Fibroblast of mammary gland (primary cell): Measurements from ENCODE around the gene CEP112.

ENCODE experiments used
- DNase-seq: peaks from one replicate; pipeline ENCODE4 v3.0.0-alpha.2; 2010; ENCODE audit warnings: low read depth
- H3K4me3 ChIP-seq: 2 replicates; pipeline ENCODE4 v1.5.1; 2011; ENCODE audit warnings: low read depth, mild to moderate bottlenecking, low read length, moderate library complexity; ENCODE audit not compliant: control insufficient read depth
- TF ChIP-seq, protein P1 (sequence below): conservative IDR thresholded peaks from 2 replicates; pipeline ENCODE4 v1.5.1; 2011; ENCODE audit warnings: low read depth, low read length, inconsistent platforms; ENCODE audit not compliant: control insufficient read depth, insufficient read depth

The CEP112 gene

DNA sequence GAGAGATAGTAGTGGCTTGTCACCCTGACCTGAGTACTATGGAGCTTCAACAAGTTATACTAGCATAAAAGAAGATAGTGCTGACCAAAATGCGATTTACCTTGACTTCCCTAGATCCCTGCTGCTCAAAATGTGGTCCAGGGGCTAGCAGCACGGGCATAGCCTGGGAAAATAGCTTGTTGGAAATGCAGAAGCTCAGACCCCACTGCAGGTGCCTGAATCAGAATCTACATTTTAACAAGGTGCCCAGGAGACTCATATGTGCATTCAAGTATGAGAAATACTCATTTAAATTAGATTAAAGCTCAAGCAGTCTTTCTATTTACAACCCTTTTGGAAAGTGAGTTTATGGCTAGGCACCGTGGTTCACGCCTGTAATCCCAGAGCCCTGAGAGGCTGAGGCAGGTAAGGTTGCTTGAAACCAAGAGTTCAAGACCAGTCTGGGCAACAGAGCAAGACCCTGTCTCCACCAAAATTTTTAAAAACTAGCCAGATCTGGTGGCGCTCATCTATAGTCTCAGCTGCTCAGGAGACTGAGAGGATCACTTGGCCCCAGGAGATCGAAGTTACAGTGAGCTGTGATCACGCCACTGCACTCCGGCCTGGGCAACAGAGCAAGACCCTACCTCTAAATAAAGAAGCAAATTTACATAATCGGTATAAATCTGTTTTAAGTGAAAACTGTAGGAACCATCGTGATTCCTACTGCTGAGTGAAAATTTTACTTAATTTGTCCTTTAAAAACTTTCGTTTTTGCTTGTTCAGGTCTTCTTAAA lies 30.0 kb upstream of the CEP112 start:
- no peak for DNase-seq
- TF ChIP-seq, protein P1, sequence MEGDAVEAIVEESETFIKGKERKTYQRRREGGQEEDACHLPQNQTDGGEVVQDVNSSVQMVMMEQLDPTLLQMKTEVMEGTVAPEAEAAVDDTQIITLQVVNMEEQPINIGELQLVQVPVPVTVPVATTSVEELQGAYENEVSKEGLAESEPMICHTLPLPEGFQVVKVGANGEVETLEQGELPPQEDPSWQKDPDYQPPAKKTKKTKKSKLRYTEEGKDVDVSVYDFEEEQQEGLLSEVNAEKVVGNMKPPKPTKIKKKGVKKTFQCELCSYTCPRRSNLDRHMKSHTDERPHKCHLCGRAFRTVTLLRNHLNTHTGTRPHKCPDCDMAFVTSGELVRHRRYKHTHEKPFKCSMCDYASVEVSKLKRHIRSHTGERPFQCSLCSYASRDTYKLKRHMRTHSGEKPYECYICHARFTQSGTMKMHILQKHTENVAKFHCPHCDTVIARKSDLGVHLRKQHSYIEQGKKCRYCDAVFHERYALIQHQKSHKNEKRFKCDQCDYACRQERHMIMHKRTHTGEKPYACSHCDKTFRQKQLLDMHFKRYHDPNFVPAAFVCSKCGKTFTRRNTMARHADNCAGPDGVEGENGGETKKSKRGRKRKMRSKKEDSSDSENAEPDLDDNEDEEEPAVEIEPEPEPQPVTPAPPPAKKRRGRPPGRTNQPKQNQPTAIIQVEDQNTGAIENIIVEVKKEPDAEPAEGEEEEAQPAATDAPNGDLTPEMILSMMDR: no peak
- no peak overlapping the region for H3K4me3 ChIP-seq

DNA sequence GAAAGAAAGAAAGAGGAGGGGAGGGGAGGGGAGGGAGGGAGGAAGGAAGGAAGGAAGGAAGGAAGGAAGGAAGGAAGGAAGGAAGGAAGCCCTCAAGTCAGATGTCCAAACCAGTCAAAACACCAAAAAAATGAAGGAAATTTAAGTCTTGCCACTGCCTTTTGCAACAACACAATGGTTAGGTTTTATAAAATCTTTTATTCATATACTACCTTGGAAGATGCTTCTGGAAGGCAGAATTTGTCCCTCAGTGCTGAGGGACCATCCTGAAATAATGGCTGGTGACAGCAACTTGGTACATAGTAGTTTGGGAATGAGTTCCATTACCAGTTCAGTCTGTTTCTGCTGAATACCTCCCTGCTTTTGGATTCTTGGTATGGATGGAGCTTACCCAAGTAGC lies 29.4 kb upstream of the CEP112 start:
- TF ChIP-seq, protein P1: no peak
- H3K4me3 ChIP-seq: no peak overlapping the region
- DNase-seq: no peak

DNA sequence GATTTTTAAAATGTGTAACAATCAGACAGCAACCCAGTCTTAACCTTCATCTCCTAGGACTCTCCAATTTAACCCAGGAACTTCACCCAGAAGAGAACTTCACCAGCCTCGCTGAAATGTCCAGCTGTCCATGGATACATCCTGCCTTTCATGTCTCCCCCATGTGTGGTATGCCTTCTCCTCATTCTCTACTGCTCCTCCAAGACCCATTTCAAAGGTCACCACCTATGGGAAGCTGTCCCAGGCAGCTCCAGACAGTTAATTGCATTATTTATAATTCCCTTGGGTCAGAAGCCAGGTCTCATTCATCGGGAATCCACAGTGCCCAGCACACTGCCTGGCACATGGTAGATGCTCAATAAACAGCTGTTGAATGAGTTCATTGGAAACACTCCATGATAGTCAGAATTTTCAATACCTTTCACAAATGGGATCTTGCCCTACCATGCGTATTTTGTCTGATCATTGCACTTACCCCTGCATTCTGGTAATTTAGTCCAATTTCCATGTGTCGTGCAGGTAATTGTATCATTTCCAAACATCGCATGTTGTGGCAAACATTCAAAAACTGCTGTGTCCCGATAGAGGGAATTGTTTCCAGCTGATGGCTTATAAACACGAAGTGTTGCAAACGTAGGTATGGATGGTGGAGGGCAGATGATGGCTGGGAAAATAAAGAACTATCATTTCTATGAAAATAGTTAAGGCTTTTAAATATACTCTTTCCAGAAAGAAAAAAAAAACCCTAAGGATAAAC lies 28.3 kb upstream of the CEP112 start:
- TF ChIP-seq, protein P1: no peak
- H3K4me3 ChIP-seq: no peak overlapping the region

GRCh38 chr17:66215529-66215911 lies 23.6 kb upstream of the CEP112 start:
- no peak overlapping the region for H3K4me3 ChIP-seq
- TF ChIP-seq, protein P1: no peak
- no peak for DNase-seq

More for the DNA sequence above, 28.3 kb upstream of the CEP112 start:
- DNase-seq: no peak

- TF ChIP-seq, protein P1: no peak
- no peak overlapping the region for H3K4me3 ChIP-seq
- no peak for DNase-seq
These were observed 23.1 kb upstream of the CEP112 start for GRCh38 chr17:66214884-66215528.

DNA sequence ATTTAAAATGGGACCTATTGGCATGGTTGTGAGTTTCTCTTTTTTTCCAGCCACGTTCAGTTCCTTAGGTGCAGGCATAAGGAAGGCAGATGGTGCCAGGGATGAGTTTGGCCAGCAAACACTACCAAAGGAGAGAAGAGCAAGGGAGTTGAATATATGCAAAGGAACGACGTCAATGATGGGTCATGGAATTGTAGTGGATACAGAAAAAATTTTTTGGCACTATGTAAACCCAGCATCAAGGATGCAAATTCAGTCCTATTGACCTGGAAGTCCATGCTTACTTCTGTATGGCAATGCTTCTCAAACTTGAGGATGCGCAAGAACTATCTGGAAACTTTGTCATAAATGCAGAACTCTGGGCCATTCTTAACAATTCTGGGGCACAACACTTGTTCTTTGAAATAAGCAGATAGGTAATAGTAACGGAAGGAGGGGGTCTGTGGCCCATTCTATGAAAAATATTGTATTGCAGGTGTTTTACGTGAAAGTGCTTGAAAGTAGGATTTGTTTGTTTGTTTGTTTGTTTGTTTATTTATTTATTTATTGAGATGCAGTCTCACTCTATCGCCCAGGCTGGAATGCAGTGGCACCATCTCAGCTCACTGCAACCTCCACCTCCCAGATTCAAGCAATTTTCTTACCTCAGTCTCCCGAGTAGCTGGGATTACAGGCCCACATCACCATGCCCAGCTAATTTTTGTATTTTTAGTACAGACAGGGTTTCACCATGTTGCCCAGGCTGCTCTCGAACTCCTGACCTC lies 19.3 kb upstream of the CEP112 start:
- TF ChIP-seq, protein P1: no peak
- no peak for DNase-seq
- H3K4me3 ChIP-seq: no peak overlapping the region
